ENCODE data around the gene LRRC45.

LRRC45 gene

DNA sequence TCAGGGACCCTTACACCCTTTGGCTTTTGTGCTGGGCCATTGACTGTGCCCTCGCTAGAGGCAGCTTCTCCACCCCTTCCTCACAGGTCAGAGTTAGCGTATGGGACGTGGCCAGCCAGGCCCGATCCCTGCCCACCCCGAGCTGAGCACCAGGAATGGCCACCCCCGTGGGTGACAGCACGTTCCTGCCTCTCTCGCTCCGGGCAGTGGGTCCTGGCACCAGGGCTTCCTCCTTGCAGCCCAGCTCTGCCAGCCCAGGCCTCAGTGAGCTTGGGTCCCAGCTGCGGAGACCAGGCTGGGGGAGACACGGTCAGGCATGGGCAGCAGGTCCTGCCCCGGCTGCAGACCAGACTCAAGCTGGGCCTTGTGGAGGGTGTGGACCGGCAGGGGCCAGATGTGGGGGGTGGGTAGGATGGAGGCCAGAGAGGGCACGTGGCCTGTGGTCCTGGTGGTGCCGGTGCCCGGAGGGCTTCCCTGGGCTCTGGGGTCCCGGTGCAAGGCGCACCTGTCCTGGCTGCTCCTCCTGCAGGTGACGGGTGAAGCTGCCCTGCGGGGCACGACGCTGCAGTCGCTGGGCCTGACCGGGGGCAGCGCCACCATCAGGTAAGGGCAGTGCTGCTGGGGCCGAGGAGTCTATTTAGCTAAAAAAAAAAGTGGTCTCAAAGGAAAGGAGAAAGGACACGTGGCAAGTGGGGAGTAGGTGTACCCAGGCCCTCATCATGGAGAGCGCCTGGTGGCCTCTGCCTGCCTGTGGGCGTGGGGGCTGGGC is 27.5 kb upstream of the LRRC45 start:
- H3K27ac ChIP-seq: no peak overlapping the region
- no peak for TF ChIP-seq ZFX (IDR thresholded peaks at IDR 0.05)
- TF ChIP-seq, protein P1, sequence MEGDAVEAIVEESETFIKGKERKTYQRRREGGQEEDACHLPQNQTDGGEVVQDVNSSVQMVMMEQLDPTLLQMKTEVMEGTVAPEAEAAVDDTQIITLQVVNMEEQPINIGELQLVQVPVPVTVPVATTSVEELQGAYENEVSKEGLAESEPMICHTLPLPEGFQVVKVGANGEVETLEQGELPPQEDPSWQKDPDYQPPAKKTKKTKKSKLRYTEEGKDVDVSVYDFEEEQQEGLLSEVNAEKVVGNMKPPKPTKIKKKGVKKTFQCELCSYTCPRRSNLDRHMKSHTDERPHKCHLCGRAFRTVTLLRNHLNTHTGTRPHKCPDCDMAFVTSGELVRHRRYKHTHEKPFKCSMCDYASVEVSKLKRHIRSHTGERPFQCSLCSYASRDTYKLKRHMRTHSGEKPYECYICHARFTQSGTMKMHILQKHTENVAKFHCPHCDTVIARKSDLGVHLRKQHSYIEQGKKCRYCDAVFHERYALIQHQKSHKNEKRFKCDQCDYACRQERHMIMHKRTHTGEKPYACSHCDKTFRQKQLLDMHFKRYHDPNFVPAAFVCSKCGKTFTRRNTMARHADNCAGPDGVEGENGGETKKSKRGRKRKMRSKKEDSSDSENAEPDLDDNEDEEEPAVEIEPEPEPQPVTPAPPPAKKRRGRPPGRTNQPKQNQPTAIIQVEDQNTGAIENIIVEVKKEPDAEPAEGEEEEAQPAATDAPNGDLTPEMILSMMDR (conservative IDR thresholded peaks at IDR 0.05): no peak

DNA sequence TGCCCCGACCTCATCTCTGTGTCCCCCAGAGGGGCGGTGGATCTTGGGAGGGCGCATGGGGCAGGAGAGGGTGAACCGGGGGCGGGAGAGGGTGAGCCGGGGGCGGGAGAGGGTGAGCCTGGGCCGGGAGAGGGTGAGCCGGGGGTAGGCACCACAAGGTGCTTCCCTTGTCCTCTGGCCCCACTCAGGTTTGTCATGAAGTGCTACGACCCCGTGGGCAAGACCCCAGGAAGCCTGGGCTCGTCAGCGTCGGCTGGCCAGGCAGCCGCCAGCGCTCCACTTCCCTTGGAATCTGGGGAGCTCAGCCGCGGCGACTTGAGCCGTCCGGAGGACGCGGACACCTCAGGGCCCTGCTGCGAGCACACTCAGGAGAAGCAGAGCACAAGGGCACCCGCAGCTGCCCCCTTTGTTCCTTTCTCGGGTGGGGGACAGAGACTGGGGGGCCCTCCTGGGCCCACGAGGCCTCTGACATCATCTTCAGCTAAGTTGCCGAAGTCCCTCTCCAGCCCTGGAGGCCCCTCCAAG is 26.8 kb upstream of the LRRC45 start:
- no peak overlapping the region for H3K27ac ChIP-seq
- TF ChIP-seq, protein P1 (conservative IDR thresholded peaks at IDR 0.05): no peak
- TF ChIP-seq ZFX (IDR thresholded peaks at IDR 0.05): no peak

DNA sequence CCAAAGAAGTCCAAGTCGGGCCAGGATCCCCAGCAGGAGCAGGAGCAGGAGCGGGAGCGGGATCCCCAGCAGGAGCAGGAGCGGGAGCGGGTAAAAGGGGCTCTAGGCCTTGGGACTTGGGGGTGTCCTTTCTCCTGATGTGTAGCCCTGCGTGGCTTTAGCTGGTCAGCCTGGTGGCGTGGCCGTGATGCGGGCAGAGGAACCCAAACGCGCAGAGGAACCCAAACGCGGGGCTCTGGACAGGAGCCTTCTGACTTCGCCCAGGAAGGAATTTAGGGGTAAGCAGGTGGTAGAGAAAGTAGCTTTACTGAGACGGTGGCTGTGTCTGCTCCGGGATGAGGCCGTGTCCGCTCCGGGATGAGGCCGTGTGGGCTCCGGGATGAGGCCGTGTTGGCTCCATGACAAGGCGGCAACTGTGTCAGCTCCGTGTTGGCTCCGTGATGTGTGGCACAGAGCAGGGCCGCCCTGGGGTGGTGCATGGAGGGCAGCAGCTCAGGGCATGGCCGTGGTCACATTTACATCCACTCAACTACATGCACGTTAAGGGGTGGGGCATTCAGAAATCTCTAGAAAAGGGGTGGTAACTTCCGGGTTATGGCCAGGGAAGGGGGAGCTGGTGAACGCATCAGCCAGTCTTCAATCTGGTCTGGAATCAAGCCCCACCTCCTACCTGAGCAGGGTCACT is 26.2 kb upstream of the LRRC45 start:
- TF ChIP-seq, protein P1 (conservative IDR thresholded peaks at IDR 0.05): no peak
- no peak for TF ChIP-seq ZFX (IDR thresholded peaks at IDR 0.05)
- no peak overlapping the region for H3K27ac ChIP-seq

DNA sequence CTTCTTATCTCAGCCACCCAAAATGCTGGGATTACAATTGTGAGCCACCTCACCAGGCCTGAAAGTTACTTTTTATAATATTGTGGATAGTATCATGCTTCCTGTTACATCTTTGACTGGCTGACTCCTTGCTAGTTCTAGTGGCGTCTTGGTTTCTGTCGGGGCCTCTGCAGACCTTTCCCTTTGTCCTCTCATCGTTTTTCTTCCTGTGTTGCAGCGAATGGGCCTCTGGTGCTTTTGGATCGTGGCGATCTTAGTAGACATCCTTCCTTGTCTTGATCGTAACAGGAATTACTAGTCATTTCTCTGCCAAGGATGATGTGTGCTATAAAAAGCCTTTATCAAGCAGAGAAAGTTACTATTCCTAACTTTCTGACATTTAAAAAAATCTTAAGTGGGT is 24.9 kb upstream of the LRRC45 start:
- H3K27ac ChIP-seq: no peak overlapping the region
- TF ChIP-seq, protein P1 (conservative IDR thresholded peaks at IDR 0.05): no peak
- no peak for TF ChIP-seq ZFX (IDR thresholded peaks at IDR 0.05)

DNA sequence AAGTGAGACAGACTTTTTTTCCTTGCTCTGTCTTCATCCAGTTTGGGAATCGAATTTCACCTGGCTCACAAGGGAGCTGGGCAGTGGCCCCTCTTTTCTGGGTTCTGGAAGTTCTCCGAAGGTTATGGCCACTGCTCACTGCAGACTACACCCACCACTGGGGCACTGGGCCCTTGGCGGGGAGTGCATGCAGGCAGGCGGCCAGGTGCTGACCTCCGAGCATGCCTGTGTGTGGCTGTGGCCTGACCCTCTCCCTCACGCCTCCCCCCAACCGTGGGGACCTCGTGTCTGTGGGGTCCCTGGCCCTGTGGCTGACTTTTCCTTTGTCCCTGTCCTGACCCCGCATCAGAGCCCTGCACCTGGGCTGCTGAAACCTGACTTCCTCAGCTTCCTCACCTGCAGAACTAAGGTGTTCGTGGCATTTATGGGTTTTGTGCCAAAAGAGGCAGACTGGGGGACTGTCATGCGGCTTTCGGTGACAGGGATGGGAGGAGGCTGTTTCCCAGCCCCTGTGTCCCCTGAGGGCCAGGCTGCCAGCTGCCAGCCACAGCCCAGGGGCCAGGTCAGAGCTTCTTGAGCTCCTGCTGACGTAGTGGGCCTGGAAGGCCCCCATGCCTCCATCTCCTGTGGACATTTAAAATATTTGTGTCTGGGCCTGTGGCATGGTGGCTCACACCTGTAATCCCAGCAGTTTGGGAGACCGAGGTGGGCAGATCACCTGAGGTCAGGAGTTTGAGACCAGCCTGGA is 24.2 kb upstream of the LRRC45 start:
- TF ChIP-seq, protein P1 (conservative IDR thresholded peaks at IDR 0.05): no peak
- no peak for TF ChIP-seq ZFX (IDR thresholded peaks at IDR 0.05)
- no peak overlapping the region for H3K27ac ChIP-seq

DNA sequence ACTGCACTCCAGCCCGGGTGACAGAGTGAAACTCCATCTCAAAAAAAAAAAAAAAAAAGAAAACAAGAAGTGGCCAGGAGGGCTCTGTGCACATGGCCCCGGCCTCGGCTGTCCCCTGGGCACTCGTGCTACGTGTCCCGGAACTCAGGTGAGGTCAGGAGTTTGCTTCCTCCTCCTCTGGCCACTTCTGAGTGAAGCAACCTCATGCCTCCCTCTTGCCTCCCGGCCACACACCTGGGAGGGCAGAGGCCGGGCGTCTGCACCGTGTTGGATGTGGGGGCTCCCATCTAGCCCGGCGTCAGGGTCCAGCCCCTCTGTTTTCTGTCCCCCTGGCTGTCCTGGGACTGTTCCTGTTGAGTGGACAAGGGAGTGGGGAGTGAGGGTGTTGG is 23.5 kb upstream of the LRRC45 start:
- TF ChIP-seq ZFX (IDR thresholded peaks at IDR 0.05): no peak
- TF ChIP-seq, protein P1 (conservative IDR thresholded peaks at IDR 0.05): no peak
- no peak overlapping the region for H3K27ac ChIP-seq
